Activated naive CD8-positive, alpha-beta T cell treated with anti-CD3 and anti-CD28 coated beads for 36 hours (primary cell): ENCODE measurements around the gene IL17F. TPM values are rescaled to one million over a fixed set of nuclear protein-coding genes. Genes with fewer than 3 reads are reported as not detected.
A peak's percentile ranks its signal among the peaks of the same experiment; 100 is the strongest.

Experiments
- DNase-seq: peaks from one replicate; pipeline ENCODE4 v3.0.0; 2021
- H3K27ac Mint-ChIP-seq: one replicate; pipeline ENCODE4 v1.8.0; 2022; ENCODE audit warnings: mild to moderate bottlenecking, moderate library complexity, mixed read lengths
- H3K27me3 Mint-ChIP-seq: one replicate; pipeline ENCODE4 v1.8.0; 2022; ENCODE audit warnings: mild to moderate bottlenecking, mixed read lengths
- H3K36me3 Mint-ChIP-seq: one replicate; pipeline ENCODE4 v1.8.0; 2021; ENCODE audit warnings: mild to moderate bottlenecking, mixed read lengths
- H3K4me1 Mint-ChIP-seq: one replicate; pipeline ENCODE4 v1.8.0; 2021; ENCODE audit warnings: mixed read lengths
- H3K4me3 Mint-ChIP-seq: one replicate; pipeline ENCODE4 v1.8.0; 2022; ENCODE audit warnings: mild to moderate bottlenecking, moderate library complexity, mixed read lengths
- H3K9me3 Mint-ChIP-seq: one replicate; pipeline ENCODE4 v1.8.0; 2022; ENCODE audit warnings: mixed read lengths
- total RNA-seq, 2 experiments: library from RNA; stranded (reverse); gene quantifications; one replicate each; pipeline ENCODE4 v1.2.3, GENCODE V29; 2021

IL17F gene
- total RNA-seq, 2 experiments from 2014 or later: not detected

DNA sequence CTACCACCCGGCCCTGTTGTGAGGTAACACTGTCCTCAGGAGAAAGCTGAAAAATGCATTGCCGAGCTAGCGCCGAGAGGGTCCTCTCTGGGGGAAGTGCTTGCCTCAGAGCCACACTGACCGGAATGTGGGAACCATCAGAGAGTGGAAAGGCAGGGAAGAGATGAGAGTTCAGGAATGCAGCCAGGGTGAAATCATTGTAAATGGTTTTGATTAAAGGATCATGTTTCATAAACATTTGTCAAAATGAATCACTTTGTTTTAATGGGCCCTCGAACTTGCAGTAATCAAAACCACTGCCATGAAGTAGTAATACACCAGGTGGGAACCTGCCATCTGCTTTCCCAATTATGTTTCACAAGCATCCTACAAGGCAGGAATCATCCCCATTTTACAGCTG lies 16.9 kb upstream of the IL17F start:
- H3K27me3 Mint-ChIP-seq: no peaks in the 10 kb centered on the region
- peaks cover 33% of the 10 kb centered on the region for H3K36me3 Mint-ChIP-seq
- no peaks in the 10 kb centered on the region for H3K9me3 Mint-ChIP-seq
- no peak for DNase-seq
- peak overlapping the region; percentile 16 for H3K27ac Mint-ChIP-seq
- peaks cover 21% of the 10 kb centered on the region for H3K4me1 Mint-ChIP-seq
- no peak overlapping the region for H3K4me3 Mint-ChIP-seq

DNA sequence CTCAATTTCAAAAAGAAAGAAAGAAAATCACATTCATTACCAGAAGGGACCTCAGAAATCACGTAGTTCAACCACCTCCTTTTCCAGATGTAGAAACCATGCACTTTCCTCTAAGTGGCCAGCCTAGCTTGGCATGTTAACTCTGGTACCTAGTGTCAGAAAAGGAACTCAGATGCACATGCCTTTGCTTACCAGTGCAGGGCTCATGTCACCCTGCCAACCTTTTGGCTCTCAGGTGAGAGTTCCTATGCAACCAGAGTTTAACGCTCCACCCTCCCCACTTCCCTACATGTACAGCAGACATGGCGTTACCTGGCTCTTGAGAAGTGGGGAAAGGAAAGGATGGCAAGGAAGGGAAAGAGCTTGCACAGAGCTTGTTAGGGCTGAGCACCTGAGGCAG lies 16.3 kb upstream of the IL17F start:
- Mint-ChIP-seq H3K4me1 (peaks cover 24% of the 10 kb centered on the region), H3K27me3 (no peaks in the 10 kb centered on the region), H3K4me3 (no peak overlapping the region), H3K36me3 (peaks cover 33% of the 10 kb centered on the region), H3K9me3 (no peaks in the 10 kb centered on the region), H3K27ac (no peak overlapping the region)
- DNase-seq: no peak

DNA sequence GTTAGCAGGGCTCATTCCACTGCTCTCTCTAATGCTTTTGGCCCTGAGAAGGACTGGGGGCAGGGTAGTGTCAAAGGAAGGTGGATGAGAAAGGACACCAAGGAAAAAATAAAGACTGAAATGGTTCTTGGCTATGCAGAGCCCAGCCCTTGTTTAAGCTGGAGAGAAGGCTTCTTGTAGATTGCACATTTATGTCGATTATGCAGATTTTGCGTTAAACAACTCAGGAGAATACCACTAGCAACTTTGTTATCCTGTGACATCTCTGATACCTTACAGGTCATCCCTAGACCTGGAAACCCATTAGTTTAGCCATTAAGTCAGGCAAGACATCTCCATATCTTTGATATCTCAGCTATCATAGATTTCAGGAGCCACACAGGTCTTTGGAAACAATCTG lies 11.1 kb upstream of the IL17F start:
- Mint-ChIP-seq H3K27ac (no peak overlapping the region), H3K27me3 (peaks cover 36% of the 10 kb centered on the region), H3K36me3 (peaks cover 3% of the 10 kb centered on the region), H3K4me3 (no peak overlapping the region), H3K9me3 (no peaks in the 10 kb centered on the region), H3K4me1 (peaks cover 42% of the 10 kb centered on the region)
- no peak for DNase-seq

DNA sequence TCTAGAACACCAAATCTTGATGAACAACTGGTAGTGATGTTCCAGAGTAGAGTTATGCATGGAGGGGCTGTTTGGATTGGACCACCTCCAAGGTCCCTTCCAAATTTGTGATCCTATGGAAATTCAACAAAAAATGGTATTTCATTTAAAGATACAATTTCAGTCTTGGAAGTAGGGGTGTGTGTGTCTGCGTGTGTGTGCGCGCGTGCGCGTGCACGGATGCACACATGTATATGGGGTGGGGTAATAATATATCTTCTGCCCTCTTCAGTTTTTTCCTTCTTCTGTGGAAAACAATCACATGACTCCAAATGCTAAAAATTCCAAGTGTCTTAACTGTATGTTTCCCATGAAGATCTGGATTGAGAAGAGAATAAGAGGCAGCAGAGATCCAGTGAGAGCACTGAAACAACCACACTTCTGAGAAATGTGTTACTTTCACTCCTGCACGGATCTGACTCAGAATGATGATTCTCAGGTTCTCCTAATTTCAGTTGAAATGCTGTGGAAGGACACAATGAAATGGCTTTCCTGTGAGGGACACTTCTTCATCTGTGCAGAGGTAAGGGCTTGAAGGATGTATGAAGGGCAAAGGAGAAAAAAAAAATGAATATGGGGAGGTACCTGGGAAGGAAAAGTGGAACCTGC lies 10.6 kb upstream of the IL17F start:
- Mint-ChIP-seq H3K27ac (no peak overlapping the region), H3K4me1 (peaks cover 44% of the 10 kb centered on the region), H3K36me3 (no peaks in the 10 kb centered on the region), H3K27me3 (peaks cover 39% of the 10 kb centered on the region), H3K9me3 (no peaks in the 10 kb centered on the region), H3K4me3 (peak overlapping the region; percentile 44)
- DNase-seq: no peak

DNA sequence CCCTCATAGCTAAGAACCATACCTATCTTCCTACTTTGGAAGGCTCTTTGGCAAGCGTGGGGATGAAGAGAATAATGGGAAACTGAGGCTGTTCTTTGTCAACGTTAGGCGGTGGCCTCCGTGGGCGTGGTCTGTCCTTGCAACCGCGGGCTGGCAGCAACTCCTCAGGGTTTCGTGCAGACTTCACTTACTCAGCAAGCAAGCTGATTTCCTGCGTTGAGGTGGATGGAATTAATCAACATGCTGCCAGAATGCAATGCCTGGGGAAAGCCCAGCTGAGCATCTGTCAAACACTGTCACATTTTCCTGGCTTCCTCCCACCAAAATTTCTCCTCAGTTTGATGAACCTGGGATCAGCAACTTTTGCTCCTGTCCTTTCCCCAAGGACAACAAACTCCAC lies 9.2 kb upstream of the IL17F start:
- Mint-ChIP-seq H3K9me3 (no peaks in the 10 kb centered on the region), H3K4me1 (peaks cover 42% of the 10 kb centered on the region)
- peak; percentile 44 for DNase-seq

DNA sequence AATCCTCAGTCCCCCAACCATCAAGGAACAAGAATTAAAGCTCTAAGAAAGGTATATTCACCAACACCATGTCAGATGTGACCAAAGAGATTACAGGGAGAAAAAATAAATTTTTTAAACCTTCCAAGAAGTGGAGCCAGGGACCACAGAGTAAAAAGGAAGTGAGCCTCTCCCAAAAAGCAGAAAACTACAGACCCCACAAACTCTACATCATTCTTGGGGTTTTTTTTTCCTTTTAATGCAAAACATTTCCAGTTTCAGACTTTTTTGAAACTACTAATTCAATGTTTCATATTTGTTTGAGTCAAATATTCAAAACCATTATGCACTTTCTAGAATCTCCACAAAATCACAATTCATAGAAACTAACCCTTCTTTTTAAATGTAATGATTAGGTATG lies 6.8 kb upstream of the IL17F start:
- Mint-ChIP-seq H3K27ac (peak overlapping the region; percentile 37), H3K4me1 (peaks cover 42% of the 10 kb centered on the region), H3K9me3 (no peaks in the 10 kb centered on the region), H3K27me3 (peaks cover 59% of the 10 kb centered on the region), H3K36me3 (peaks cover 2% of the 10 kb centered on the region), H3K4me3 (no peak overlapping the region)
- no peak for DNase-seq

More for the DNA sequence above, 9.2 kb upstream of the IL17F start:
- Mint-ChIP-seq H3K27ac (no peak overlapping the region), H3K4me3 (no peak overlapping the region), H3K27me3 (peaks cover 50% of the 10 kb centered on the region), H3K36me3 (peaks cover 1% of the 10 kb centered on the region)

DNA sequence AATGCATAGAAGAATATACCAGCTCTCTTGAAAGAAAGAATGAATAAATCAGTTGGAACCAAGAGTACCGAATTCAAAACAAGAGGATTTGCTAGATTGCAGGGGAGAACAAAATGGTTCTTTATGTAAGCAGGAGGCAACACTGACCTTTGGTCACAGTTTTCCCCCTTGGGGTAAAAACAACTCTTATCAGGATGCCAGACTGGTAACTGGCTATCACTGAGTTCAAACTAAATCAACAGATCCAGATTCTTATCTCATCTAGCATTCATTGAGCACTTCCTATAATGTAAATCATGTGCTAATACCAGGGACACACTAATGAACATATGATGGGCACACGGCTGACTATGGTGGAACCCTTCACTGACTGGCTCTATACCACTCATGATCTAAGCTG lies 4.8 kb upstream of the IL17F start:
- no peak overlapping the region for H3K4me3 Mint-ChIP-seq
- no peak overlapping the region for H3K27ac Mint-ChIP-seq
- peaks cover 2% of the 10 kb centered on the region for H3K36me3 Mint-ChIP-seq
- peaks cover 48% of the 10 kb centered on the region for H3K27me3 Mint-ChIP-seq
- DNase-seq: no peak
- H3K9me3 Mint-ChIP-seq: no peaks in the 10 kb centered on the region
- H3K4me1 Mint-ChIP-seq: peaks cover 25% of the 10 kb centered on the region

DNA sequence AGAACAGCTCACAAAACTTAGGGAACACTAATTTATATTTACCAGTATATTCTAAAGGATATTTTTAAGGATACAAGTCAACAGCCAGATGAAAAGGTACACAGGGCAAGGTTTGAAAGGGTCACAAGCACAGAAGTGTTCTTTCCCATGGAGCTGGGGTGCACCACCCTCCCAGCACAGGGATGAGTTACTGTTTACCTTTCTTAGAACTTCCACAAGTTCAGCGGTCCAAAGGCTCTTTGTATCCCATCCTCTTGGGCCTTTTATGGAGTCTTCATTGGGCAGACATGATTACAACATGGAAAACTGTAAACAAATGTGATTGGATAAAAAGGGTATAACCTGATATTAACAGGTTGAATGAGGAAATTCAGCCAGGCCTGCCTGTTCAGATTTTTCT lies 1.1 kb upstream of the IL17F start:
- no peak for DNase-seq
- peaks cover 23% of the 10 kb centered on the region for H3K27me3 Mint-ChIP-seq
- H3K4me1 Mint-ChIP-seq: peaks cover 3% of the 10 kb centered on the region
- H3K27ac Mint-ChIP-seq: no peak overlapping the region
- H3K36me3 Mint-ChIP-seq: peaks cover 2% of the 10 kb centered on the region
- no peaks in the 10 kb centered on the region for H3K9me3 Mint-ChIP-seq
- H3K4me3 Mint-ChIP-seq: no peak overlapping the region

DNA sequence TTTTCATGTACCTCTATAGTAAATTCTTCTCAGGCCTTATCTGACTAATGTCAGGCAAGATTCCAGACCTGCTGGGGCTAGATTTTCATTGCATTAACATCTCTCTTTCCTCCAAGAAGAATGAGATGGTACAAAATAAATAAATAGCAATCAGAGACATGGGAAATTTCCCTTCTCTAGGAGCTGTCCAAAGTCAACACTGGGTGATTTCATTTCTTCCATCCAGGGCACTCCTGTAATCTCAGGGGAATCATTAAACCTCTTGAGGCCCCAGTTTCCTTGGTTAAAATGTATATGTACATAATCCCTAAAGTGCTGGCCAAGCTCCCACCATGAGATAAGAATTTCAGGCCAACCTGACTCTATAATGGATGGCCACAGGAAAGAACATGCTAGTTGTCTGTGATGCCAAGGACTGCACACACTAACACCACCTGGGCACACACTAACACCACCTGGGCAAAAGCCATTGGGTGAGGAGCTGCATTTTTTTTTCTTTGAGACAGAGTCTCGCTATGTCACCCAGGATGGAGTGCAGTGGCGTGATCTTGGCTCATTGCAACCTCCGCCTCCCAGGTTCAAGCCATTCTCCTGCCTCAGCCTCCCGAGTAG lies 912 bp downstream of the IL17F start:
- peaks cover 8% of the 10 kb centered on the region for H3K27me3 Mint-ChIP-seq
- H3K4me3 Mint-ChIP-seq: no peak overlapping the region
- no peaks in the 10 kb centered on the region for H3K9me3 Mint-ChIP-seq
- no peak overlapping the region for H3K27ac Mint-ChIP-seq
- H3K4me1 Mint-ChIP-seq: no peaks in the 10 kb centered on the region
- no peaks in the 10 kb centered on the region for H3K36me3 Mint-ChIP-seq
- no peak for DNase-seq

DNA sequence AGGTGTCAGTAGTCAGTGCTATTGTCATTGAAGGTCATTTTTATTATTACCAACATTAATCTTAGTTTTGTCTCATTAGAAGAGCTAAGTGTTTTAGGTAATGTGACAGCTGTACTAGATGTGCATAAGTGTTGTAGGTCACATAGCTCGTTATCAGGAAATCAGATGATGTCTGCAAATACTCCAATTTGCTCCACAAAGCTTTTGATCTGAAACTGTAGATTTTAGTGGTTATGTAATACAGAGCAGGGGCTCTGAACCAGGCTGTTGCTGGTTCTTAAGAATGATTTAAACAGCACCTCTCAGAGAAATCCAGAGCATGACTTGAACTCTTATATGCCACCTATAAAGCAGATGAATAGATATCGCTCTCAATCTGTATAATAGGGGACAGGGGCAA lies 2.5 kb downstream of the IL17F start:
- no peak overlapping the region for H3K4me3 Mint-ChIP-seq
- H3K27me3 Mint-ChIP-seq: peaks cover 10% of the 10 kb centered on the region
- no peaks in the 10 kb centered on the region for H3K9me3 Mint-ChIP-seq
- H3K27ac Mint-ChIP-seq: no peak overlapping the region
- H3K4me1 Mint-ChIP-seq: no peaks in the 10 kb centered on the region
- no peaks in the 10 kb centered on the region for H3K36me3 Mint-ChIP-seq
- DNase-seq: no peak

DNA sequence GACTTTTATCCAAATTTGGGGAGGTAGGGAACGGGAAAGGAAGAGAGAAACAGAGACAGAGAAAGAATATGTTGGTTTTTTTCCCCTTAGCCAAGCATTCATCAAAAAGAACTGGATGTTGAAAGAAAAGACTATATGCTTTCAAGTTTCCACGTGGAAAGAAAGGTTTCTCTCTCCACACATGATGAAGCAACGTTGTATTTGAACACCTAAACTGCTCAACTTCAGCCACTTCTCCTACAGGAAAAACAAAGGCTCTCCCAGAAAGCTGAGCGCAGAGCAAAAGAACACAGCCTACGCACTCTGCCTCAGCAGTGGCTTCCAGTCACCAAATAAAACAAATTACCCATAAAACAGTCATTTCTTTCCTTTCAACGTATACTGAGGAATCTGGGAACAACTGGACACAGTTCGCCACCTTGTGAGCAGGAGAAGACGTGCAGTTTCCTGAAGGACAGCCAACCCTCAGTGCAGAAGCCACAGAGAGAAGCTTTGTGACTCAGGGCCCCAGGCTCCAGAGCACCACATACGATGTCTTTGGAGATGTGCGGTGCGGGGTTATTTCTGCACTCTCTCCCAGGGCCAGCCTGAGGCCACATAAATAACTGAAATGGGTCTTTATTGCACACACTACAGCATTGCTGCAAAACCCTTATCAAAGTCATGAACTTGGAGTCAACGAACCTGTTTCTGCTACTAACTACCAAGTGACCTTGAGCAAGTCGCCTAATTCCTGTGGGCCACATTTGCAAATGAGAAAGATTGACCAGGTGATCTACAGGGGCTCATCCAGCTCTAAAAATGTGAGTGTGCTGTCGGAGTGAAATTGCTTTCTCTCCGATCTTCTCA lies 10.1 kb downstream of the IL17F start:
- H3K4me3 Mint-ChIP-seq: no peak overlapping the region
- H3K27ac Mint-ChIP-seq: no peak overlapping the region
- H3K4me1 Mint-ChIP-seq: peaks cover 12% of the 10 kb centered on the region
- H3K27me3 Mint-ChIP-seq: peaks cover 56% of the 10 kb centered on the region
- peak; percentile 32 for DNase-seq
- no peaks in the 10 kb centered on the region for H3K9me3 Mint-ChIP-seq
- H3K36me3 Mint-ChIP-seq: no peaks in the 10 kb centered on the region

DNA sequence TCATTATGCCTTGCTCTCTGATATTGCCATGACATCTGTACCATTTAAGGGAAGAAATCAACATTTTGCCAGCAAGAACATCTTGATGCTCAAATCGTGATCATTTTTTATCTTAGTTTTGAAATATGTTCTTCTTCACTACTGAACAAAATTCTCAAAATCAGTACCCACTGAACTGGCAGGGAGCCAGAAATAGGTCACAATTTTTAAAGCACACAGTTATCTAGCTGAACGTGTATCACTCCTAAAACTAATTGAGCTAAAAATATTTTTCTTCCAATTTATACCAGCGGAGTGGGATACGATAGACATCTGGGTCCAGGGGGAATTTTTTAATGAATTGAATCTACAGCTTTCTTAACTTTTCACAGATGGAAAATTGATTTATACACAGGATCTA lies 11.3 kb downstream of the IL17F start:
- H3K27ac Mint-ChIP-seq: no peak overlapping the region
- H3K4me3 Mint-ChIP-seq: no peak overlapping the region
- DNase-seq: no peak
- no peaks in the 10 kb centered on the region for H3K36me3 Mint-ChIP-seq
- H3K9me3 Mint-ChIP-seq: no peaks in the 10 kb centered on the region
- H3K27me3 Mint-ChIP-seq: peaks cover 55% of the 10 kb centered on the region
- peaks cover 18% of the 10 kb centered on the region for H3K4me1 Mint-ChIP-seq

DNA sequence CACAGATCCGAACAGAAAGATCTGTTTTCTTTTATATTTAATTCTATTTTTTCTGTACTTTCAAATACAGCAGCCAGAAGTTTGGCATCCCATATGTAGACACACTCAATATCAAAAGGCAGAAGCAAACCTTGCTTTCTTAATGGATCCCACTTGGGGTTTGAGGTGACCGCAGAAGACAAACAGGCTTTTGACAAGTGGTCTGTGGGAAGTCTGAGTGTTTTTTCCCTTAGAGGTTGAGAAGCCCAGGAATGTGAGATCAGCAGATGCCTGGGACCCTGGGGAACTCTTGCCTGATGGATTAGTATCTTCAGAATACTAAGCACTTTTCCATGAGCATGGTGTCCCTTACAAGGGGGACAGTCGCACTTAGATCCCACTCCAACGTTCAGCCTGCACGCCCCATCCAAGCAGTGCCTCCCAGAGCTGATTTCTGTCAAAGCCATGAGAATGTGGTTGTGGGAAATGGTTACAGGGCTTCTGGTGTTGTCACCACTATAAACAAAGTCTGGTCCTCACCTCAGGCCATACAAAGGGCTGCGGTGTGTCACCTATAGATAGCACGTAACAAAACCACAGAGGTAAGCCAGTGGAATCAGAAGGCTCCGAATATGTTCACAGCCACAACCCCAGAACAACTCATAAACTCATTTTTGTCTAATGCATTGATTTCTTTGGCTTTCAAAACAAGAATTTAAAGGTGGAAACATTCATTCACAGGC lies 12.7 kb downstream of the IL17F start:
- H3K36me3 Mint-ChIP-seq: no peaks in the 10 kb centered on the region
- no peaks in the 10 kb centered on the region for H3K9me3 Mint-ChIP-seq
- H3K4me3 Mint-ChIP-seq: no peak overlapping the region
- H3K27me3 Mint-ChIP-seq: peaks cover 48% of the 10 kb centered on the region
- H3K27ac Mint-ChIP-seq: no peak overlapping the region
- DNase-seq: peak; percentile 66
- H3K4me1 Mint-ChIP-seq: peaks cover 31% of the 10 kb centered on the region

DNA sequence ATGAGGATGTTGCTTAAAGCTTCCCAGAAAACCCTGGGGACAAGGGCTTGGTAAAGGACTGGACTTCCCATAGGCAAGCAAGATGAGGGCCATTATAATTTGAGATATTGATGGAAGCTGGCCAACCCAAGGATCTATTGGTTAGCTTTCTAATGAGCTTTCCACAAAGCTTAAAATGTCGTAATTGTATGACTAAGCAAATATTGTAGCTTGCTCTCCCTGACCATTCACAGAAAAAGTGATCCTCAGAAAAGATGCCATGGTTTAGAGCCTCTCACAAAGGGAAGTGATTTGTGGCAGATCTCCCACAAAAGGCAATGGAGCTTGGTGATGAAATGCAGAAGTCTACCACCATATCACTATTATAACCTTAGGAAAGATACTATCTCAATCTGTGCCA lies 13.6 kb downstream of the IL17F start:
- DNase-seq: no peak
- Mint-ChIP-seq H3K27me3 (peaks cover 44% of the 10 kb centered on the region), H3K9me3 (no peaks in the 10 kb centered on the region), H3K27ac (no peak overlapping the region), H3K4me3 (no peak overlapping the region), H3K4me1 (peaks cover 31% of the 10 kb centered on the region), H3K36me3 (no peaks in the 10 kb centered on the region)

DNA sequence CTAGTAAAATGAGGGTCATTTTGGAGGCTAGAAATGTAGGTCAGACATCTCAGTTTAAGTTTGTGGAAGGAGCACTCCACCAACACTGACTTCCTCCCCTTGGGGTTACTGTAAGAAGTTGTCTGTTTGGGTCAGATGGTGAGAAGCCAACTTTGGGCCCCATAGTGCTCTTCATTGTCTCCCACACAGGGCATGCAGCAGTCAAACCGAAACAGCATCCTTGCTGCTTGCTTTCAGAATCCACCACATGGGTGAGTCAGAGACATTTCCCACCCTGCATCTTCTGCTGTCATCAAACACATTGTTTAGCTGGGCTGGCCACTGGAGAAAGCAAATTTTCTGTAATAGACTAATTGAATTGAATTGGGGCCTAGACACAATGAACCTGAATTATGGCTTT lies 16.8 kb downstream of the IL17F start:
- Mint-ChIP-seq H3K36me3 (no peaks in the 10 kb centered on the region), H3K27me3 (peaks cover 52% of the 10 kb centered on the region), H3K4me1 (peaks cover 29% of the 10 kb centered on the region), H3K9me3 (no peaks in the 10 kb centered on the region), H3K27ac (no peak overlapping the region), H3K4me3 (no peak overlapping the region)
- peak; percentile 80 for DNase-seq
